ENCODE data around the gene PRELP.

DNA sequence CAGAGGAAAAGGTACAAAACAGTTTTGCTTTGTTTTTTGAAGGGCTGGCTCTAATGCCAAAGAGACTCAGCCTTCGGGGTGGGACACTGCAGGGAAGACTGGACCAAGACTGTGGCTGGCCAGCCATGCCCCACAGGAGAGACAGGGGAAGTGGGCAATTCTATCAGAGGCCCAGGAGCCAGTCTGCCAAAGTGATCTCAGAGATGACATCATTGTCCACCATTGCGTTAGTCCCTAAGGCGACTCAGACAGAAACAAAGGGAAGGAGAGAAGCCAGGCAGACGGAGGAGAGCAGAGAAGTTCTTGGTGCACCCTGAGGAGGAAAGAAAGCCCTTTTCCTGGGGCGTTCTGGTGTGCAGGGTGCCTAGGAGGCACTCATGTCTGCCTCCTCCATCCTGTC is 44.7 kb downstream of the PRELP start:
- TF ChIP-seq, protein P1, sequence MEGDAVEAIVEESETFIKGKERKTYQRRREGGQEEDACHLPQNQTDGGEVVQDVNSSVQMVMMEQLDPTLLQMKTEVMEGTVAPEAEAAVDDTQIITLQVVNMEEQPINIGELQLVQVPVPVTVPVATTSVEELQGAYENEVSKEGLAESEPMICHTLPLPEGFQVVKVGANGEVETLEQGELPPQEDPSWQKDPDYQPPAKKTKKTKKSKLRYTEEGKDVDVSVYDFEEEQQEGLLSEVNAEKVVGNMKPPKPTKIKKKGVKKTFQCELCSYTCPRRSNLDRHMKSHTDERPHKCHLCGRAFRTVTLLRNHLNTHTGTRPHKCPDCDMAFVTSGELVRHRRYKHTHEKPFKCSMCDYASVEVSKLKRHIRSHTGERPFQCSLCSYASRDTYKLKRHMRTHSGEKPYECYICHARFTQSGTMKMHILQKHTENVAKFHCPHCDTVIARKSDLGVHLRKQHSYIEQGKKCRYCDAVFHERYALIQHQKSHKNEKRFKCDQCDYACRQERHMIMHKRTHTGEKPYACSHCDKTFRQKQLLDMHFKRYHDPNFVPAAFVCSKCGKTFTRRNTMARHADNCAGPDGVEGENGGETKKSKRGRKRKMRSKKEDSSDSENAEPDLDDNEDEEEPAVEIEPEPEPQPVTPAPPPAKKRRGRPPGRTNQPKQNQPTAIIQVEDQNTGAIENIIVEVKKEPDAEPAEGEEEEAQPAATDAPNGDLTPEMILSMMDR (IDR thresholded peaks at IDR 0.05; ENCODE audit: low read depth, low read length): no peak
- TF ChIP-seq EZH2phosphoT487 (IDR thresholded peaks at IDR 0.05; ENCODE audit: low read depth): no peak

Measured in OCI-LY3 (cell line).